A673 (cell line): Measurements from ENCODE around the gene CDC25B. TPM values are rescaled to one million over a fixed set of nuclear protein-coding genes. Genes with fewer than 3 reads are reported as not detected.

Source experiments
- BruUV-seq: library from RNA; stranded (reverse); fragments of 400-500 nt; replicated peaks from 2 replicates; lab custom pipeline; 2021; lab: Mats Ljungman, UMichigan
- CTCF ChIA-PET: fragments of 300-600 bp; sonication (Branson Sonifier 250); formaldehyde crosslinking; loops from one replicate; lab custom pipeline; 2022; ENCODE audit warnings: antibody characterized with exemption; lab: Charles Lee
- POLR2A ChIA-PET: fragments of 300-600 bp; sonication (Branson Sonifier 250); formaldehyde crosslinking; loops from one replicate; lab custom pipeline; 2022; ENCODE audit warnings: antibody characterized with exemption; ENCODE audit not compliant: low non-redundant PET; lab: Charles Lee
- DNase-seq: peaks from one replicate; pipeline ENCODE4 v3.0.0-alpha.2; 2015; ENCODE audit warnings: low spot score
- H3K27ac ChIP-seq: fragments of 200-600 bp; sonication (generic); 2 replicates; pipeline ENCODE4 v1.5.1; 2016; ENCODE audit warnings: mixed run types, low read depth, mild to moderate bottlenecking, mixed read lengths, antibody characterized with exemption, low read length; ENCODE audit not compliant: poor library complexity, severe bottlenecking
- H3K27me3 ChIP-seq: fragments of 200-600 bp; sonication (generic); replicated peaks from 2 replicates; pipeline ENCODE4 v1.6.1; 2017; ENCODE audit warnings: mixed run types, low read depth, mild to moderate bottlenecking, mixed read lengths, antibody characterized with exemption, low read length; ENCODE audit not compliant: insufficient read depth, poor library complexity
- H3K36me3 ChIP-seq: fragments of 200-600 bp; sonication (generic); 2 replicates; pipeline ENCODE4 v1.6.1; 2016; ENCODE audit warnings: mixed run types, mild to moderate bottlenecking, mixed read lengths, antibody characterized with exemption, low read length; ENCODE audit not compliant: insufficient read depth, poor library complexity, severe bottlenecking
- H3K4me1 ChIP-seq: fragments of 200-600 bp; sonication (generic); 2 replicates; pipeline ENCODE4 v1.6.1; 2017; ENCODE audit warnings: mixed run types, mild to moderate bottlenecking, mixed read lengths, antibody characterized with exemption, low read length; ENCODE audit not compliant: insufficient read depth, poor library complexity, severe bottlenecking
- H3K4me3 ChIP-seq: fragments of 200-600 bp; sonication (generic); 2 replicates; pipeline ENCODE4 v1.5.1; 2016; ENCODE audit warnings: low read depth, mixed run types, mild to moderate bottlenecking, mixed read lengths, low read length; ENCODE audit not compliant: poor library complexity, severe bottlenecking
- H3K9me3 ChIP-seq: fragments of 200-600 bp; sonication (generic); 2 replicates; pipeline ENCODE4 v1.6.1; 2016; ENCODE audit warnings: mixed run types, low read depth, mild to moderate bottlenecking, mixed read lengths, antibody characterized with exemption, low read length; ENCODE audit not compliant: poor library complexity, severe bottlenecking
- EZH2 ChIP-seq: fragments of 200-600 bp; sonication (generic); IDR thresholded peaks from 2 replicates; pipeline ENCODE4 v1.6.1; 2017; ENCODE audit warnings: borderline replicate concordance, low read depth, mild to moderate bottlenecking, mixed read lengths, antibody characterized with exemption, low read length; ENCODE audit not compliant: poor library complexity, severe bottlenecking
- intact Hi-C: fragments of 100-400 bp; cut with micrococcal nuclease; formaldehyde crosslinking; loops from one replicate; pipeline ENCODE4 v1.10.0; 2022; ENCODE audit not compliant: unreplicated experiment
- total RNA-seq: library from RNA; stranded (reverse); gene quantifications from 2 replicates; pipeline ENCODE4 v1.2.3, GENCODE V29; 2021
- TF ChIP-seq, protein P1 (sequence below): fragments of 300-800, 200-600 bp; sonication (generic); conservative IDR thresholded peaks from 2 replicates; pipeline ENCODE4 v1.5.1; 2017; ENCODE audit warnings: low read depth, mild to moderate bottlenecking, antibody characterized with exemption, low read length, moderate library complexity, mixed read lengths

CDC25B gene
- total RNA-seq, 1 experiment from 2014 or later = 119 TPM

- no peaks in the 10 kb centered on the region for H3K36me3 ChIP-seq
- H3K4me1 ChIP-seq = peaks cover 27% of the 10 kb centered on the region
- intact Hi-C loops = no loop called here
- H3K27me3 ChIP-seq = peaks cover 10% of the 10 kb centered on the region
- H3K4me3 ChIP-seq = peak overlapping the region; percentile 0
- no peak for DNase-seq
- BruUV-seq = no TSS peak
- H3K27ac ChIP-seq = peak overlapping the region; percentile 58
- ChIA-PET POLR2A (no interaction called here), CTCF (no interaction called here)
- H3K9me3 ChIP-seq = no peaks in the 10 kb centered on the region
- no peak for TF ChIP-seq EZH2
- TF ChIP-seq, protein P1, sequence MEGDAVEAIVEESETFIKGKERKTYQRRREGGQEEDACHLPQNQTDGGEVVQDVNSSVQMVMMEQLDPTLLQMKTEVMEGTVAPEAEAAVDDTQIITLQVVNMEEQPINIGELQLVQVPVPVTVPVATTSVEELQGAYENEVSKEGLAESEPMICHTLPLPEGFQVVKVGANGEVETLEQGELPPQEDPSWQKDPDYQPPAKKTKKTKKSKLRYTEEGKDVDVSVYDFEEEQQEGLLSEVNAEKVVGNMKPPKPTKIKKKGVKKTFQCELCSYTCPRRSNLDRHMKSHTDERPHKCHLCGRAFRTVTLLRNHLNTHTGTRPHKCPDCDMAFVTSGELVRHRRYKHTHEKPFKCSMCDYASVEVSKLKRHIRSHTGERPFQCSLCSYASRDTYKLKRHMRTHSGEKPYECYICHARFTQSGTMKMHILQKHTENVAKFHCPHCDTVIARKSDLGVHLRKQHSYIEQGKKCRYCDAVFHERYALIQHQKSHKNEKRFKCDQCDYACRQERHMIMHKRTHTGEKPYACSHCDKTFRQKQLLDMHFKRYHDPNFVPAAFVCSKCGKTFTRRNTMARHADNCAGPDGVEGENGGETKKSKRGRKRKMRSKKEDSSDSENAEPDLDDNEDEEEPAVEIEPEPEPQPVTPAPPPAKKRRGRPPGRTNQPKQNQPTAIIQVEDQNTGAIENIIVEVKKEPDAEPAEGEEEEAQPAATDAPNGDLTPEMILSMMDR = no peak
Observed at GRCh38 chr20:3783511-3784195, 12.5 kb upstream of the CDC25B start.

GRCh38 chr20:3784216-3784853, 11.8 kb upstream of the CDC25B start:
- DNase-seq = no peak
- BruUV-seq = TSS peak; percentile 88
- Histone ChIP-seq H3K4me3 (peak overlapping the region; percentile 84), H3K4me1 (peaks cover 27% of the 10 kb centered on the region), H3K27ac (peak overlapping the region; percentile 58), H3K36me3 (no peaks in the 10 kb centered on the region), H3K27me3 (peaks cover 3% of the 10 kb centered on the region), H3K9me3 (no peaks in the 10 kb centered on the region)
- POLR2A ChIA-PET = no interaction called here
- intact Hi-C loops = no loop called here
- TF ChIP-seq, protein P1 = no peak
- no peak for TF ChIP-seq EZH2
- CTCF ChIA-PET = no interaction called here

DNA sequence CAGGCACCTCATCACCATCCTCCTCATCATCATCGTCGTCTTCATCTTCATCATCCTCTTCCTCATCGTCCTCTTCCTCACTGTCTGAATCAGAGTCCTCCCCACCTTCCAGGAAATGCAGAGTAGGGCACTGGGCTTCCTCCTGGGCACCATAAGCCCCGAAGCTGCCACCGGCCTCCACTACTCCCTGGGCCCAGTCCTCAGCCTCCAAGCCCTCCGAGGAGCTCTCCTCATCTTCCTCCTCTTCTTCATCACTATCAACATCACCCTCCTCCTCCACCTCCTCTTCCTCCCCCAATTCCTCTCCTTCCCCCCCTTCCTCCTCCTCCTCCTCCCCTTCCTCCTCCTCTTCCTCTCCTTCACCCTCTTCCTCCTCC, 11.3 kb upstream of the CDC25B start:
- intact Hi-C loops = loop anchor here (5.0 kb wide), 1 partner anchor 72 kb away; no protein-coding TSS in a partner anchor
- POLR2A ChIA-PET = no interaction called here

More for the DNA sequence above, 11.3 kb upstream of the CDC25B start:
- TF ChIP-seq EZH2 = no peak
- TF ChIP-seq, protein P1 = no peak
- BruUV-seq = no TSS peak
- CTCF ChIA-PET = no interaction called here
- Histone ChIP-seq H3K4me3 (peak overlapping the region; percentile 84), H3K9me3 (no peaks in the 10 kb centered on the region), H3K4me1 (peaks cover 27% of the 10 kb centered on the region), H3K27me3 (no peaks in the 10 kb centered on the region), H3K27ac (peak overlapping the region; percentile 87), H3K36me3 (no peaks in the 10 kb centered on the region)
- no peak for DNase-seq
